OCI-LY3 (cell line): ENCODE results near the gene HAGH.

Source experiments
- CTCF ChIP-seq: fragments of 200-600, 300-600 bp; sonication (generic); IDR thresholded peaks from 2 replicates; pipeline ENCODE4 v1.5.1; 2014; ENCODE audit warnings: antibody characterized with exemption, low read length, low read depth
- EZH2phosphoT487 ChIP-seq: fragments of 200-600 bp; shearing (Covaris generic); IDR thresholded peaks from 2 replicates; pipeline ENCODE4 v1.6.1; 2018; ENCODE audit warnings: antibody characterized with exemption, mixed run types, low read depth

GRCh38 chr16:1757714-1758461 lies 68.7 kb downstream of the HAGH start:
- TF ChIP-seq CTCF (no peak), EZH2phosphoT487 (no peak)
